ENCODE data around the gene MYZAP.

- TF ChIP-seq, protein P1, sequence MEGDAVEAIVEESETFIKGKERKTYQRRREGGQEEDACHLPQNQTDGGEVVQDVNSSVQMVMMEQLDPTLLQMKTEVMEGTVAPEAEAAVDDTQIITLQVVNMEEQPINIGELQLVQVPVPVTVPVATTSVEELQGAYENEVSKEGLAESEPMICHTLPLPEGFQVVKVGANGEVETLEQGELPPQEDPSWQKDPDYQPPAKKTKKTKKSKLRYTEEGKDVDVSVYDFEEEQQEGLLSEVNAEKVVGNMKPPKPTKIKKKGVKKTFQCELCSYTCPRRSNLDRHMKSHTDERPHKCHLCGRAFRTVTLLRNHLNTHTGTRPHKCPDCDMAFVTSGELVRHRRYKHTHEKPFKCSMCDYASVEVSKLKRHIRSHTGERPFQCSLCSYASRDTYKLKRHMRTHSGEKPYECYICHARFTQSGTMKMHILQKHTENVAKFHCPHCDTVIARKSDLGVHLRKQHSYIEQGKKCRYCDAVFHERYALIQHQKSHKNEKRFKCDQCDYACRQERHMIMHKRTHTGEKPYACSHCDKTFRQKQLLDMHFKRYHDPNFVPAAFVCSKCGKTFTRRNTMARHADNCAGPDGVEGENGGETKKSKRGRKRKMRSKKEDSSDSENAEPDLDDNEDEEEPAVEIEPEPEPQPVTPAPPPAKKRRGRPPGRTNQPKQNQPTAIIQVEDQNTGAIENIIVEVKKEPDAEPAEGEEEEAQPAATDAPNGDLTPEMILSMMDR (optimal IDR thresholded peaks at IDR 0.05 in 1 of 3, IDR thresholded peaks at IDR 0.05 in 1 of 3, conservative IDR thresholded peaks at IDR 0.05 in 1 of 3; ENCODE audit: extremely low read depth in 1 of 3, insufficient read depth in 2 of 3, low read length in 3 of 3): no peak
- TF ChIP-seq EZH2 (IDR thresholded peaks at IDR 0.05; ENCODE audit: low read length): no peak
Measured at GRCh38 chr15:57591237-57591821, 375 bp upstream of the MYZAP start.
